ENCODE data around the gene KRTCAP2.

GRCh38 chr1:155131856-155132255 lies 41.2 kb downstream of the KRTCAP2 start:
- TF ChIP-seq CTCF (conservative IDR thresholded peaks at IDR 0.05) (no peak), EZH2 (IDR thresholded peaks at IDR 0.05; ENCODE audit: low read depth) (no peak)

Measured in PC-9 (cell line).